ENCODE measurements around the gene ALPP.
"Not testable (repeated sequence)": the region's sequence is repeated elsewhere in the genome, so short reads cannot be mapped to it uniquely, and the experiment has no call there.

ALPP gene

DNA sequence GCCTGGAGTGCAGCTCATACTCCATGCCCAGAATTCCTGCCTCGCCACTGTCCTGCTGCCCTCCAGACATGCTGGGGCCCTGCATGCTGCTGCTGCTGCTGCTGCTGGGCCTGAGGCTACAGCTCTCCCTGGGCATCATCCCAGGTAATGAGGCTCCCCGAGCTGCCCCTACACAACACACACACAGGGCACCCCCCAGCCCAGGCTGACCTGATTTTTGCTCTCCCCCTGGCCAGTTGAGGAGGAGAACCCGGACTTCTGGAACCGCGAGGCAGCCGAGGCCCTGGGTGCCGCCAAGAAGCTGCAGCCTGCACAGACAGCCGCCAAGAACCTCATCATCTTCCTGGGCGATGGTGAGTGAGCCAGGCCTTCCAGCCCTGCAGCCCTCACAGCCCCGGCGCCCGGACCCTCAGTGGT lies at the start of gene ALPP:
TSS of gene ALPP (plus strand) at position 17 of the 417 bp plus-strand sequence. CDS start at position 69, 52 bp downstream.
- not testable (repeated sequence) for DNase-seq

DNA sequence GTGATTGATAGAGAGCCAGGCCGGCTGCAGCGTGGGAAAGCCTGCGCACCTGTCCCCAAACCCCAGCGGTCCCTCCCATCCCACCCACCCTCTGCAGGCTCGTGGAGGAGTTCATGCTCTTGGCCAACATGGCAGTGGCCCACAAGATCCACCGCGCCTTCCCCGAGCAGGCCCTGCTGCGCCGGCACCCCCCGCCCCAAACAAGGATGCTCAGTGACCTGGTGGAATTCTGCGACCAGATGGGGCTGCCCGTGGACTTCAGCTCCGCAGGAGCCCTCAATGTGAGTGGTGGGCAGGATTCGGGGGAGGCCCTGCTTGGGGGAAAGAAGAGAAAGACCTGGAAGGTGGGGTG lies 48.9 kb upstream of the ALPP start:
- no peak for DNase-seq

DNA sequence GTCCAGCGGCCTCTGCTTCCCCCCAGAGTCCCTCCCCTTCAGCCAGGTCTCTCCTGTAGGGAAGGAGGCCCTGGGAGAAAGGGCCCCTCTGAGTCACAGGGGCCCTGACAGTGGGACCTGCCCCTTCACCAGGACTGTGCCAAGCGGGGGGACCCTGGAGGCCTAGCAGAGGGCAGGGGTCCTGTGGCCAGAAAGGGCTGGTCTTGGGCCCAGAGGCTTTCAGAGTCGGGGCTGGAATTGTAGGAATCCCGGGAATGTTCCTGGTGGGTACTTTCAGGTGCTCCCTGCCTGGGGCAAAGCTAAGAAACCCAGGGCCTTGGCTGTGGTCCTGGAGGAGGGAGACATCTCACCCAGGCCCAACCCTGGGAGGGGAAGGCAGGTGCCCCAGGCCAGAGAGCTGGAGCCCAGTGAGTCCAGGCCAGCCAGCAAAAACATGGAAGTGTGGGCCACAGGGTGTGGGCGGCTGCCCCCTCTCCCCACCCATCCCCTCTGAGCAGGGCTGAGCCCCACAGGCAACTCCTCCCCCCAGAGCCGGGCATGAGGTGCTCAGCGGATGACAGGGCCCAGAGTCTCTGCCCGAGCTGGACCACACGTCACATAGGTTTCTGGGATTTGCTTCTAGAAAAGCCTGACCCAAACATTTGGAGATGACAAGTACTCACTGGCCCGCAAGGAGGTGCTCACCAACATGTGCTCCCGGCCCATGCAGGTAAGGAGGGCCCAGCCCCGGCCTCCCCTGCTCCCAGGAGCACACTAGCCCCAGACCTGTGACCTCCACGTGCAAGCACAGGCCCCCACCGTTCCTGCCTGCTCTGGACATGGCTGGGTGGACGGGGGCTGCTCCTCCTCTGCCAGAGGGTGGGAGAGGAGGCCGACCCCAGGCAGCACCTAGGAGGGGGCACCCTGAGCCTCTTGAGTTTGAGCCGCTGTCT lies 48.2 kb upstream of the ALPP start:
- no peak for DNase-seq

DNA sequence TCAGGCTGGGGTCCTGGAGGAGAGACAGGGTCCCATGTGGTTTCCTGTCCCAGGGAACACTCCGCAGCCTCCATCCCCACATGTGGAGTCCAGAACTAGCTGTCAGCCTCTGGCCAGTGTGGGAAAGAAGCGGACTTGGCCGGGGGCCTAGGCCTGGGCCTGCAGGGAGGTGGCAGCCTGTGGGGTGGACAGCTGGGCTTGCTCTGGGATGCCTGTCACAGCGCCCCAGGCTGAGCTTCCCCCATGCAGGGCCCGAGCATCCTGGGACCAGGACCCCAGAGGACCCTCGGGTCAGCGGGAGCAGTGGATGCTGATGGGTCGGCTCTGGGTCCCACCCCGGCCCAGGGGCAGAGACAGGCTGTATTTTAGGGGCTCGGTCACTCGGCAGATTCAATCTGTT lies 47.5 kb upstream of the ALPP start:
- not testable (repeated sequence) for DNase-seq

DNA sequence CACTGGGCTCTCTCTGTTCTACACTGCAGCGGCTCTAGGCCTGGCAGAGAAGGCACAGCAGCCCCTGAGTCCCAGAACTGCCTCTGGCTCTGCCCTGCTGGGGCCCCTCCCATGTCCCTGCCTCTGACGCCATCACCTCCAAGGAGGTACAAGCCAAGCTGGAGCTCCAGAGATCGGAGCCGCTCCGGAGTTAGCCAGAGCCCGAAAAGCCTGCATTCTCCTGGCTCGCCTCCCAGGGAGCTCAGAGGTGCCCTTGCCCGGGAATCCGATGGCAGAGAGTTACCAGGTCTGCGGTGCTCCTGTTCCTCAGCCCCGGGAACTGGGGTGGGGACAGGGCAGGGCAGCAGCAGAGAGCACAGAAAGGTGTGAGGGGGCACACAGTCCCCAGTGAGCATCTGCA lies 46.9 kb upstream of the ALPP start:
- not testable (repeated sequence) for DNase-seq

DNA sequence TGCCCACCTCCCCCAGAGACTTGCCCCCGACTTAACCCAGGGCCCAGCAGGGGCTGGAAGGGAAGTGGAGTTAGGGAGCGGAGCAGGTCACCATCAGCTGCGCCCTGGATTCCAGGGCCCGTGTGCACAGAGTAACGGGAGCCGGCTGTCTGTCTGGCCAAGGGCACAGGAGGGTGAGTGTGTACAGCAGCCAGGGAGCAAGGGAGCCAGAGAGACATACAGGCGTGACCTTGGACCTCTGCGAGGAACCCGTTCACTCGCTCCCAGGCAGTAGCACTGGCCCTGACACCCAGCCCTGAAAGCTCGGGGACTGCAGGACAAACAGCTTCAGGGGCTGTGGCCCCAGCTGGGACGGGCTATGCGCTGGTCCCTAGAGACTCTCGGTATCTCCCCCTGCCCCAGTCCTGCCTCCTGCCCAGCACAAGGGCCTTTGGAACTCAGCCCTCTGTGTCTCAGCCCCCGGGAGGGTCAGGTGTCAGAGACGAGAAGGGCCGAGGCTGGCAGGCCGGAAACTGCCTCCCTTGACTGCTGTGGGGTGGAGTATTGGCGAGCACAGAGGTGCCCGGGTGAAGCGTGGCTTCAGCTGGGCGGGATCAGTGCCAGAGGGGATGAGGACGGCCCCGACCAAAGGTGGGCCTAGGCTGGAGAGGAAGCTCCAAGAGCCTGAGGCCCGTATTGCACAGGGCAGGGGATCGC lies 46.2 kb upstream of the ALPP start:
- DNase-seq = not testable (repeated sequence)

DNA sequence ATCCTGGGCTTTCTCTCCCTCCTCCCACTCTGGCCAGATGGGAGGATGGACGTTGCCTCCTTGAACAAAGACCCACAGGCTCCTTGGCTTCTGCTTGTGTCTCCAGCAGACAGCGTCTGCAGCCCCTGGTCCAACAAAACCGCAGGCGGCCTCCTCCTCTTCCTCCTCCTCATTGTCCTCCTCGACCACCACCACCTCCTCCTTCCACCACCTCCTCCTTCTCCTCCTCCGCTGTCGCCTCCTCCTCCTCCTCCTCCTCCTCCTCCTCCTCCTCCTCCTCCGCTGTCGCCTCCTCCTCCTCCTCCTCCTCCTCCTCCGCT lies 45.7 kb upstream of the ALPP start:
- DNase-seq = no peak

DNA sequence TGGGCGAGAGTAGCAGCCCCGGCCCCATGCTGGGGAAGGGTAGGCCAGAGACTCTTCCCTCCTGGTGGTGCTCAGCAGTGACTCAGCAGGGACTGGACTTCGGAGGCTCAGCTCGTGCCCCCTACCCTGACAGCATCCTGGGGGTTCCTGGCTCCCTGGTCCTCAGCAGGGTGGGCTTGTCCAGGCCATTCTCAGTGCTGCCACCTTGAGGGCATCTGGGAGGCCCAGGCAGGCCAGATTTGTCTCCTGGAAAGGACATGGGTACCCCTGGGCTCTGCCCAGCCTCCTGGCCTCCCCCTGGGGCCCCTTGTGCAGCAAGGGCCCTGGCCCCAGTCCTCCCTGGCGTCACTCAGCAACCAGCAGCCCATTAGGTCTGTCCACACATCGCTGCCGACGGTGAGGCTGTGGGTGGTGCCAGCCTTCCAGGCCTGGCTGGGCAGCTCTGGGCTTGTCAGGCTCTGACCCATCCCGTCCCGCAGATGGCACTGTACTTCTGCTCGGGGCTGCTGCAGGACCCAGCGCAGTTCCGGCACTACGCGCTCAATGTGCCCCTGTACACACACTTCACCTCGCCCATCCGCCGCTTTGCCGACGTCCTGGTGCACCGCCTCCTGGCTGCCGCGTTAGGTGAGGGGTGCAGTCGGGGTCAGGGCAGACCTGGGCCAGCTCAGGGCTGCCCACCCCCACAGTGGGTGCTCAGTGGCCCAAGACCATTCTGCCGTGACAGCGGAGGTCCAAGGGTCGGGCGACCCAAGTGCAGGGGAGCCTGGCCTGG lies 45.0 kb upstream of the ALPP start:
- DNase-seq = no peak

DNA sequence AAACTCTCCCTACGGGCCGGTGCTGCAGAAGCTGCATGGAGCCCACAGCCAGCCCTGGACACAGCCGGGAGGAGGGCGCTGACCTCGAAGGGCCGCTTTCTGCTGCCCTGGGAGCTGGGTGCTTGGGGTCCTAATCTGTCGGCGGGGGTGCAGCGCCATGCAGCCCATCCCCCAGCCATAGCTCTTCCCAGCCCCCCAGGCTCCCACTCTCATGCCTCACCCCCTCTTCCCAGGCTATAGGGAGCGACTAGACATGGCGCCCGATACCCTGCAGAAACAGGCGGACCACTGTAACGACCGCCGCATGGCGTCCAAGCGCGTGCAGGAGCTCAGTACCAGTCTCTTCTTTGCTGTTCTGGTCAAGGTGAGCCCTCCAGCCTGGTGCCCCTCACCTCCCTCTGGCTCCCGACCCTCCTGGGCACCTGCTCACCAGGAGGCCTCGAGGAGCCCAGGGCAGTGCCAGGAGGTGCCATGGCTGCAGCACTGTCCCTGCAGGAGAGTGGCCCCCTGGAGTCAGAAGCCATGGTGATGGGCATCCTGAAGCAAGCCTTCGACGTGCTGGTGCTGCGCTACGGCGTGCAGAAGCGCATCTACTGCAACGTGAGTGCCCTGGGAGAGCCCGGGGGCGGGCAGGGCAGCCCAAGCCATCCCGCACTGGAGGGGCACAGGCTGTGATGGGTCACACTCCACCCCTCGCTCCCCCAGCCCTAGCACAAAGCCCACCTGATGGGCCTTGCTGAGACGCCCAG lies 44.2 kb upstream of the ALPP start:
- DNase-seq = not testable (repeated sequence)

DNA sequence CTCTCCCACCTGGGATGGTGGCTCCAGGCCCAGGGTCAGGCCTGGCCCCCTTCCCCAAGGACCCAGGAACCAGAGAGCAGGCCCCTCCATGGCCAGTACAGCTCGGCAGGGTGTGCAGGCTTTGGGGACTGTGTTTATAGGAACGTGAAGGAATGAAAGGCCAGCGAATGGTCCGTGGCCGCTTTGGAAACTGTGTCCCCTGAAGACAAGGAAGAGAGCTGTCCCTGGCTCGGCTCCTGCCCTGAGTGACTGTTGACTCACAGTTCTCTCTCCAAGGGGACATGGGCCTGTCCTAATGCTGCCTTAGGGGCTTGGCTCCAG lies 43.7 kb upstream of the ALPP start:
- not testable (repeated sequence) for DNase-seq

DNA sequence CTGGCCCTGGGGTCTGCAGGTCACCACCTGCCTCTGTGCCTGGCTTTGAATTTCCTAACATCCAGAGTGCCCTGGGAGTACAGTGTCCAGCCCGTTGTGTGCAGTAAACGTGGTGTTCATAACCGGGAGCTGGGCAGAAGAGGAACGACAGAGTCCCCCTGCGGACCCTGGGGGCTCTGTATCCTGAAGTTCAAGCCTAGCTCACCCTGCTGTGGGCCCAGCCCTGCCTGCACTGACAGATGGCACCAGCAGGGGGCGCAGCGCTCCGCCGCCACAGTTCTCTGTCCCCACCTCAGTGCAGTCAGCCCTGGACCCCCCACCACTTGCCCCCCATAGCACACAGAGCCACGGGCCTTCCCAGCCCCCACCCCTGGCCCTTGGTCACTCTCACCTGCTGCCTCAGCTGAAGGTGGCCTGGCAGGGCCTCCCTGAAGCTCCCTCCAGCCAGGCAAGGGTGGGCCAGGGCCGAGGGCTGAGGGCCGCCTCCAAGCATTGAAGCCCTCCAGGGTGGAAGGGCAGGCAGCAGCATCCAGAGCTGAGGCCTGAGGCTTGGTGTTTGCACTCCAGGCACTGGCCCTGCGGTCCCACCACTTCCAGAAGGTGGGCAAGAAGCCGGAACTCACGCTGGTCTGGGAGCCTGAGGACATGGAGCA lies 43.2 kb upstream of the ALPP start:
- DNase-seq = not testable (repeated sequence)

DNA sequence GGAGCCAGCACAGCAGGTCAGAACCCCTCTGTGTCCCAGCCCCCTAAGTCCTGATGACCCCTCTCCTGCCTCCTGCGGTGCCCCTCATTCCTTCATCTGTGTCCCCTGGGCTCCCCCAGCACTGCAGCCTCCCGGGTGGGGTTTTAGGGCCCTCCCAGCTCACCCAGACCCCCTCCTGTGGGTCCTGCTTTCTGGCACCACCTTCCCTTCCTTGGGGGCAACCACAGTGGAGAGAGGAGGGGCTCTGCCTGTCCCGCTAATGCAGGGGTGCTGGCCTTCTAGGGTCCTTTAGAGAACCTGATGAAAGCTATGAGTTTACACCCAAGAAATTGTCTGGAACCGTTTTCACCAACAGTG lies 42.7 kb upstream of the ALPP start:
- no peak for DNase-seq

DNA sequence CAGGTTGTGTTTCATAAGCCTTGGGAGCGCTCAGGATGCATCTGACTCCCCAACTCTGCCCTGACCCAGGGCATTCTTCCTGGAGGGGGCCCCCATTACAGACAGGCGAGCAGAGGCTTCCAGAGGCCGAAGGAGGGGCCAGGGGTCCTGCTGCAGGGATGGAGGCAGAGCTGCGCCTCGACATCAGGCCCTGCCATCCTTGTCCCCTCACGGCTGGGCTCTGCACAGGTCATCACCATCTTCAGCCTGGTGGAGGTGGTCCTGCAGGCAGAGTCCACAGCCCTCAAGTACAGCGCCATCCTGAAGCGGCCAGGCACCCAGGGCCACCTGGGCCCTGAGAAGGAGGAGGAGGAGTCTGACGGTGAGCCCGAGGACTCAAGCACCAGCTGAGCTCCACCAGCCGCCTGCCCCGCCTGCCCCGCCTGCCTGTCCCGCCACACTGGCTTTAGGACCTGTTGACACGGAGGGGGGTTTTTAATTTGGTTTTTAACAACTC lies 42.3 kb upstream of the ALPP start:
- DNase-seq = no peak

DNA sequence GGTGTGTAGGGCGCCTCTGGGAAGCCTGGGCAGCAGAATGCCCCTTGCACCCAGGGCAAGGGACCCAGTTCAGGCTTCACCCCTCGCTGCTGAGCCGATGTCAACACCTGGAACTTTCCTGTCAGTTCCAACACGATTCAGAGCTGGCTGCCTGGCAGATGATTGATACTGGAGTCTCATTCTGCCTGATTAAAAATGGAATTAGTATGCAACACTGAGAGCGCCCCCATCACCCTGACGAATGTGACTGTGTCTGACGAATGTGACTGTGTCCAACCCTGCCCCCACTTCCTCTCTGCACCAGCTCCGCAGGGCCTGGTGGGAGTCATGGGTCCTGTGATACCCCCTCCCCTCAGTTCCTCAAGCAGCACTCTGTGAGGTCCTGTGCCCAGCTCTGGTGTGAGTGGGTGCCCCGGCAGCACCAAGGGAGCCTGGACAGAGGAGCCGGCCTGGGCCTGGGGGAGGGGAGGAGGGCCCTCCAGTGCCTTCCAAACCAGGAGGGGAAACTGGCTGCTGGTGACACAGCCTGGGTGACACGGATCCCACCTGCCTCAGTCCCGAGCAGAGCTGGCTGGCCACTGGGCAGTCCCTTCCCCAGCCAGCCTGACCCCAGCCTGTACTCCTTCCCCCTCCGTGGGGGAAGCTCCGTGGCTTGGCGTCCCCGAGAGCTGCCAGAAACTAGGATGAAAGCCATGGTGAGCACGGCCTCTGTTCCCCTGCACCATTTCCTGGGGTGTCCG lies 41.4 kb upstream of the ALPP start:
- DNase-seq = no peak

DNA sequence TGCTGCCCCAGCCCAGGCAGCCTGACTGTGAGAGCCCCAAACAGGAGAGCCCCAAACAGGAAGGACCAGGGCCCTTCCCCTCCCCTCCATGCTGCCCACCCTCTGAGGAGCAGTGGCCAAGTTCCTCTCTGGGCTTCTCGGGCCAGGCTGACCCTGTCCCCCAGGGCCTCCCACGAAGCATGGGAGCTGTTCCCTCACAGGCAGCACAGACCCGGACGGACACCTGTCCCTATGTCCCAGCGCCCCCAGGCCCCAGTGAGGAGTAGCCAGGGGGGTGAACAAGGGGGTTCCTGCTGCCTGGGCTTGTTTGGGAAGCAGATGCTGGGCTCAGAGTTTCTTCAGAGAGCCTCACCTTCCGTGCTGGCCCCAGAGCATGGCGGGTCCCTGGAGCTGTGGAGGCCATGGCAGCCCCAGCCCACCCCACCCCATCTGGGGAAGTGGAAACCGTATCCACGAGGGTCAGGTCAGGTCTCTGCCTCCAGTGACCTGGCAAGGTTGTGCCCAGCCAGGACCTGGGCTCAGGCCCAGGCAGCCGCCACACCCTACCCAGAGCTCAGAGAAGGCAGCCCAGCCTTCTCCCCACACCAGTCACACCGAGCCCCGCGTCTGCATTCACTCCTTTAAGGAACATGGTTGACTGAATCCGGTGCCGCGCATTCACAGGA lies 40.3 kb upstream of the ALPP start:
- DNase-seq = not testable (repeated sequence)

DNA sequence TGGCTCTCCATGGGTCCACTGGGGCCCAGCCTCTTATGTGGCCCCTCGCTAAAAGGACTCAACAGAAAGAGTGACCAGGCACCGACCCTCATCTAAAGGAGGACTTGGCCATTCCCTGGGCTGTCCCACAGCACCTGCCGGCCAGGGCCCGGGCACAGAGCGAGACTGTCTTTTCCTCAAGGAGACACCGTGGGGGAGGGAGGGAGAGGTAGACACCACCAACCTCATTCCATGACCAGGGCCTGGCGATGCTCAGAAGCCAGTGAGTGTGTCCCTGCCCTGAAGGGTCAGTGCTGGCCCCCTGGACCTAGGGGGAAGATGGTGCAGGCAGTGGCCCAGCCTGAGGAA lies 39.8 kb upstream of the ALPP start:
- DNase-seq = no peak

DNA sequence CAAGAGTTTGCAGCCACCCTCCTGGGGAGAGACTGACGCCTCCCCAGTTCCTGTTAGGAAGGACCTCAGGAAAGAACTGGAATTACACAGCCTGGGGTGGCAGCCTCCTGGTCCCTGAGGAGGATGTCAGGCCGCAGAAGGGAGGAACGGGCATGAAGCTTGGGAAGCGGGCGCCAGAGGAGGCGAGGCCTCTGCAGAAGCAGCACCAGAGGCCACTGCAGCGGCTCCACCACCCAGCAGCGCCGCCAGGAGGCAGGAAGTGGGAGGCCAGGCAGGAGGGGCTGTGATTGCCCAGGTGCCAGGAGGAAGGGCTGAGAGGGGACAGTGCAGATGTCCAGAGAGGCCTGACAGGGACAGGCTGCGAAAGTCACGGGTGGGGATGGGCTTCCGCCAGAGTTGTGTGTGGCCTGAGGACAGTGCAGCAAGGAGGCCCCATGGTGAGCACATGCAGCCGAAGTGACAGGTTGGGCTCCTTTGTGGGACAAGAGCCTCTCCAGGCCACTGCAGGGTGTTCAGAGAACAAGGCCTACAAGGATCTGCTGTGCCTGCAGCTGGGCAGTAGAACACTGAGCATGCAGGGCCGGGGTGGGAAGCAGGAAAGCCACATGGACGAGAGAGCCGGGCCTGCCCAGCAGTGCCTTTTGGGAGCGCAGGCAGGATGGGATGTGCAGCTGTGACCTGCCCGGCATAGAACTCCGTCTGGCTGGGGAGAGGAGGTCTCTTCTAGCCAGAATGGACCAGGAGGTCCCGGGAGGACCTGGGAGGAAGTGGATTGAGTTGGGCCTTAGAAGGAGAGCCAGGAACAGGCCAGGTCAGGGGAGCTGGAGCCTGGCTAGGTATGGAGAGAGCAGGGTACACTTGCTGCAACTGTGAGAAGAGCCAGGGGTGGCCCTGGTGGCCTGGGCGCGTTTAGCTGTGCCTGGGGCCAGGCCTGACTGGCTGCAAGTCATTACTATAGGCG lies 39.1 kb upstream of the ALPP start:
- no peak for DNase-seq

DNA sequence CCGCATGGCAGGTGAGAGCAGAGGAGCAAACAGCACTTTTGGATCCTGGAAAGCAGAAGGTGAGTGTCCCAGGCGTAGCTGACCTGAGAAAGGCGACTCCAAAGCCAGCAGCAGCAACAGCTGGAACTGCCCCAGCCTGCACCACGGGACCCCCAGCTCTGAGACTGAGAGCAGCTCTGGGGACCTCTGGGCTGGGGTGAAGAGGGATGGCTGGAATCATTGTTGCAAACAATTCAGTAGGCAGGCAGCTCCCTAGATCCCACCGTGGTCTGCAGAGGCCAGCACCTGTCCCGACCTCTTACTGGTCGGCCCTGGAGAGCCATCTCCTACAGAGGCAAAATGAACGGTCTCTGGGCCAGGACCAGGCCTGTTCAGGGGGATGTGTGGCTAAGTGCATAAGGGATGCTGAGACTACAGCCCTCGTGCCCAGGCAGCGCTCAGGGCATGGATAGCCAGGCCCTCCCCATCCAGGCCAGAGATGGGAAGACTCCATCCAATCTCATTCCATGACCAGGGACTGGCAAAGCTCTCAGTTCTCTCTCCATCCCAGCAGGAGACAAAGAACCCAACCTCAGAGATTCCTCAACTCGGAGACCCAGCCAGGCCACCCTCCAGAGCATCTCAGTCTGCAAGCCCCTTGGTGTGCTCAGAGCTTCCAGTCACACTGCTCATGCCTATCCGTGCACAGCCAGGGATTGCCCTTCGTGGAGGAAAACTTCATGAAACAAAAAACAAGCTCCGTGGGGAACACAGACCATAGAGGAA lies 38.2 kb upstream of the ALPP start:
- DNase-seq = no peak

DNA sequence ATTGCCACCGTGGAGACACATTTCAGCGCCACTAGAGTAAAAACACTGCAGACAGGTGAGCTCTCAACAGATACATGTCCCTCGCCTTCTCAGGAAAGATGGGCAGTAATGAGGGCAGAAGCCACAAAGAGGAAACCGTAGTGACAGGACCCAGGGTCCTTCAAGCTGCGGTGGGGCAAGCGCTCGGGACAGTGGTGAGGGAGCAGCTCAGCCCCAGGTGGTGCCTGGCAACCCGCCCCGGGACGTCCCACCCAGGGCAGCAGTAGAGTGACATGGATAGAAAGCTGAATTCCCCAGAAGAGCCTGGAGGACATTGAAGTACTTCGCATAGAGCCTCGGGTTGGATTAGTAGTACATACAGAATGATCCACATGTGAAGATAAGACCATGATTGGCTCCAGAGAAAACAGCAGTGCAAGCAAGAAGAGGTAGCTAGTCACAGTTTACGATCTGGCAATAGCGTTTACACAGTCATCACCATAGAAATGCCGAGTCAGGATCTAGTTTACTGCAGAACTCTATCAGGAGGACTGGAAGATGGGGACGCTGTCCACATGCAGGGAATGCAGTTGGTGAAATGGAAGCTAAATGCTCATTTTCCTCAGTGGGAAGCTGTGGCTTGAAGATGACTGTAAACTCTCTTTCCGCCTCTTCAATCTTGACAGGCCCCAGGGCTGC lies 37.4 kb upstream of the ALPP start:
- DNase-seq = no peak

All from NCI-H774 (cell line).